ENCODE measurements around the gene GPS1. TPM values are rescaled to one million over a fixed set of nuclear protein-coding genes. Genes with fewer than 3 reads are reported as not detected.

Gene GPS1
- total and polyA plus RNA-seq, 2 experiments from 2014 or later: 136 to 242 TPM

DNA sequence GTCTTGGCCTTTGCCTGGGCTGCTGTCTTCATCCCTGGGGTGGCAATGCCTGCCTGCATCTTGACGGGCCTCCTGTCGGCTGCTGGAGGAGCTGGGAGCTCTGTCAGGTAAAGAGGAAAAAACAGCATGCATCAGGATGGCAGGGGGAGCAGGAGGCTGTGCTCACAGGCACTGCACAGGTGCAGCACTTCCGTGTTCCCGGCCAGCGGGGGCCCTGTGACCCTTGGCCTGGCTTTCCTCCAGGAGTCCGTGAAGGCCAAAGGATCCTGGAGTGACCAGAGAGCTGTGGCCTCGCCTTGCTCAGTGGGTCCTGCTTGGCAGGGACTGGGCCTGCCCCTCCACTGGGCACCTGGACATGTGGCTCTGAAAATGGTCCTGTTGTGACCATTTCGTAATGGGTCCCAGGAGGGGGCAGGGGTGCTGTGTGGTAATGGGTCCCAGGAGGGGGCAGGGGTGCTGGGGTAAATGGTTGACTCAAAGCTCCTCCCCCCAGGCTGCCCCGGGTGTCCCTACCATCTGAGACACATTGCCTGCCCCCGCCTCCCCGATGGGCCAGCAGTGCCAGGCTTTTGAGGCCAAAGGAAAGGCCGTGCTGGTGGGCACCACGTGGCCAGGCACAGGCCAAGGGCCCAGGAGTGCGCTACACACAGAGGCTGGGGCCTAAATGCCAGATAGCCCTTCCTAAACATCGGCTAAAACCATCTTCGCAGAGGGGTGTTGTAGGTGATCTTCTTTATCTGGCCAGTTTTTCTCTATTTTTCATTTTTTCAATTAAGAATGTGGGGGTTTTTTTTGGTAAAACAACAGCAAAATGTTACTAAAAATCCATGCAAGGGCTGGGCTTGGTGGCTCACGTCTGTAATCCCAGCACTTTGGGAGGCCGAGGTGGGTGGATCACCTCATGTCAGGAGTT is 50.3 kb downstream of the GPS1 start:
- Mint-ChIP-seq H3K4me3 (no peak overlapping the region), H3K27ac (no peak overlapping the region), H3K27me3 (ENCODE audit: insufficient read depth, low read depth, poor library complexity) (peaks cover 33% of the 10 kb centered on the region)

More for the DNA sequence above, 50.3 kb downstream of the GPS1 start:
- no peak overlapping the region for H2AFZ ChIP-seq
- Mint-ChIP-seq H3K9me3 (no peaks in the 10 kb centered on the region; the same call in 2 of the 3 replicates), H3K4me1 (peaks cover 39% of the 10 kb centered on the region), H3K36me3 (ENCODE audit: low read depth) (peaks cover 2% of the 10 kb centered on the region; the same call in 1 of the 3 replicates)
- H3K4me3 ChIP-seq: no peak overlapping the region
- DNase-seq (ENCODE audit: low spot score) (no peak), ATAC-seq (no peak)
- no peaks in the 10 kb centered on the region for H3K27me3 ChIP-seq (ENCODE audit: insufficient read depth)
- 0 out of 2 replicates have a peak, but pooled peaks cover 7% of the 10 kb centered on the region for H3F3A ChIP-seq (replicated peaks; ENCODE audit: low read depth)
- H4K20me1 ChIP-seq (replicated peaks; ENCODE audit: insufficient read depth): peaks cover under 1% of the 10 kb centered on the region; the same call in 1 of the 2 replicates
- peak overlapping the region; percentile 32; the same call in 1 of the 2 replicates for H3K4me2 ChIP-seq
- TF ChIP-seq, protein P1, sequence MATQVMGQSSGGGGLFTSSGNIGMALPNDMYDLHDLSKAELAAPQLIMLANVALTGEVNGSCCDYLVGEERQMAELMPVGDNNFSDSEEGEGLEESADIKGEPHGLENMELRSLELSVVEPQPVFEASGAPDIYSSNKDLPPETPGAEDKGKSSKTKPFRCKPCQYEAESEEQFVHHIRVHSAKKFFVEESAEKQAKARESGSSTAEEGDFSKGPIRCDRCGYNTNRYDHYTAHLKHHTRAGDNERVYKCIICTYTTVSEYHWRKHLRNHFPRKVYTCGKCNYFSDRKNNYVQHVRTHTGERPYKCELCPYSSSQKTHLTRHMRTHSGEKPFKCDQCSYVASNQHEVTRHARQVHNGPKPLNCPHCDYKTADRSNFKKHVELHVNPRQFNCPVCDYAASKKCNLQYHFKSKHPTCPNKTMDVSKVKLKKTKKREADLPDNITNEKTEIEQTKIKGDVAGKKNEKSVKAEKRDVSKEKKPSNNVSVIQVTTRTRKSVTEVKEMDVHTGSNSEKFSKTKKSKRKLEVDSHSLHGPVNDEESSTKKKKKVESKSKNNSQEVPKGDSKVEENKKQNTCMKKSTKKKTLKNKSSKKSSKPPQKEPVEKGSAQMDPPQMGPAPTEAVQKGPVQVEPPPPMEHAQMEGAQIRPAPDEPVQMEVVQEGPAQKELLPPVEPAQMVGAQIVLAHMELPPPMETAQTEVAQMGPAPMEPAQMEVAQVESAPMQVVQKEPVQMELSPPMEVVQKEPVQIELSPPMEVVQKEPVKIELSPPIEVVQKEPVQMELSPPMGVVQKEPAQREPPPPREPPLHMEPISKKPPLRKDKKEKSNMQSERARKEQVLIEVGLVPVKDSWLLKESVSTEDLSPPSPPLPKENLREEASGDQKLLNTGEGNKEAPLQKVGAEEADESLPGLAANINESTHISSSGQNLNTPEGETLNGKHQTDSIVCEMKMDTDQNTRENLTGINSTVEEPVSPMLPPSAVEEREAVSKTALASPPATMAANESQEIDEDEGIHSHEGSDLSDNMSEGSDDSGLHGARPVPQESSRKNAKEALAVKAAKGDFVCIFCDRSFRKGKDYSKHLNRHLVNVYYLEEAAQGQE (IDR thresholded peaks at IDR 0.05; ENCODE audit: unreplicated experiment): no peak
- TF ChIP-seq STAT1 (IDR thresholded peaks at IDR 0.05; ENCODE audit: unreplicated experiment): no peak
- TF ChIP-seq JUNB (IDR thresholded peaks at IDR 0.05; ENCODE audit: unreplicated experiment): no peak
- no peak for TF ChIP-seq EZH2phosphoT487 (IDR thresholded peaks at IDR 0.05; ENCODE audit: unreplicated experiment)
- TF ChIP-seq, protein P2, sequence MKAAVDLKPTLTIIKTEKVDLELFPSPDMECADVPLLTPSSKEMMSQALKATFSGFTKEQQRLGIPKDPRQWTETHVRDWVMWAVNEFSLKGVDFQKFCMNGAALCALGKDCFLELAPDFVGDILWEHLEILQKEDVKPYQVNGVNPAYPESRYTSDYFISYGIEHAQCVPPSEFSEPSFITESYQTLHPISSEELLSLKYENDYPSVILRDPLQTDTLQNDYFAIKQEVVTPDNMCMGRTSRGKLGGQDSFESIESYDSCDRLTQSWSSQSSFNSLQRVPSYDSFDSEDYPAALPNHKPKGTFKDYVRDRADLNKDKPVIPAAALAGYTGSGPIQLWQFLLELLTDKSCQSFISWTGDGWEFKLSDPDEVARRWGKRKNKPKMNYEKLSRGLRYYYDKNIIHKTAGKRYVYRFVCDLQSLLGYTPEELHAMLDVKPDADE (IDR thresholded peaks at IDR 0.05): no peak
- TF ChIP-seq, protein P3, sequence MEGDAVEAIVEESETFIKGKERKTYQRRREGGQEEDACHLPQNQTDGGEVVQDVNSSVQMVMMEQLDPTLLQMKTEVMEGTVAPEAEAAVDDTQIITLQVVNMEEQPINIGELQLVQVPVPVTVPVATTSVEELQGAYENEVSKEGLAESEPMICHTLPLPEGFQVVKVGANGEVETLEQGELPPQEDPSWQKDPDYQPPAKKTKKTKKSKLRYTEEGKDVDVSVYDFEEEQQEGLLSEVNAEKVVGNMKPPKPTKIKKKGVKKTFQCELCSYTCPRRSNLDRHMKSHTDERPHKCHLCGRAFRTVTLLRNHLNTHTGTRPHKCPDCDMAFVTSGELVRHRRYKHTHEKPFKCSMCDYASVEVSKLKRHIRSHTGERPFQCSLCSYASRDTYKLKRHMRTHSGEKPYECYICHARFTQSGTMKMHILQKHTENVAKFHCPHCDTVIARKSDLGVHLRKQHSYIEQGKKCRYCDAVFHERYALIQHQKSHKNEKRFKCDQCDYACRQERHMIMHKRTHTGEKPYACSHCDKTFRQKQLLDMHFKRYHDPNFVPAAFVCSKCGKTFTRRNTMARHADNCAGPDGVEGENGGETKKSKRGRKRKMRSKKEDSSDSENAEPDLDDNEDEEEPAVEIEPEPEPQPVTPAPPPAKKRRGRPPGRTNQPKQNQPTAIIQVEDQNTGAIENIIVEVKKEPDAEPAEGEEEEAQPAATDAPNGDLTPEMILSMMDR (conservative IDR thresholded peaks at IDR 0.05; ENCODE audit: low read depth in 2 of 2): no peak
- TF ChIP-seq NANOG (IDR thresholded peaks at IDR 0.05; ENCODE audit: borderline replicate concordance): no peak
- TF ChIP-seq CREB1 (CRISPR knock-in tag; IDR thresholded peaks at IDR 0.05; ENCODE audit: low read depth): no peak
- no peak for TF ChIP-seq ZNF331 (CRISPR knock-in tag; IDR thresholded peaks at IDR 0.05; ENCODE audit: low read depth)
- no peak for TF ChIP-seq EZH2 (IDR thresholded peaks at IDR 0.05; ENCODE audit: low read depth, unreplicated experiment)
- TF ChIP-seq, protein P4, sequence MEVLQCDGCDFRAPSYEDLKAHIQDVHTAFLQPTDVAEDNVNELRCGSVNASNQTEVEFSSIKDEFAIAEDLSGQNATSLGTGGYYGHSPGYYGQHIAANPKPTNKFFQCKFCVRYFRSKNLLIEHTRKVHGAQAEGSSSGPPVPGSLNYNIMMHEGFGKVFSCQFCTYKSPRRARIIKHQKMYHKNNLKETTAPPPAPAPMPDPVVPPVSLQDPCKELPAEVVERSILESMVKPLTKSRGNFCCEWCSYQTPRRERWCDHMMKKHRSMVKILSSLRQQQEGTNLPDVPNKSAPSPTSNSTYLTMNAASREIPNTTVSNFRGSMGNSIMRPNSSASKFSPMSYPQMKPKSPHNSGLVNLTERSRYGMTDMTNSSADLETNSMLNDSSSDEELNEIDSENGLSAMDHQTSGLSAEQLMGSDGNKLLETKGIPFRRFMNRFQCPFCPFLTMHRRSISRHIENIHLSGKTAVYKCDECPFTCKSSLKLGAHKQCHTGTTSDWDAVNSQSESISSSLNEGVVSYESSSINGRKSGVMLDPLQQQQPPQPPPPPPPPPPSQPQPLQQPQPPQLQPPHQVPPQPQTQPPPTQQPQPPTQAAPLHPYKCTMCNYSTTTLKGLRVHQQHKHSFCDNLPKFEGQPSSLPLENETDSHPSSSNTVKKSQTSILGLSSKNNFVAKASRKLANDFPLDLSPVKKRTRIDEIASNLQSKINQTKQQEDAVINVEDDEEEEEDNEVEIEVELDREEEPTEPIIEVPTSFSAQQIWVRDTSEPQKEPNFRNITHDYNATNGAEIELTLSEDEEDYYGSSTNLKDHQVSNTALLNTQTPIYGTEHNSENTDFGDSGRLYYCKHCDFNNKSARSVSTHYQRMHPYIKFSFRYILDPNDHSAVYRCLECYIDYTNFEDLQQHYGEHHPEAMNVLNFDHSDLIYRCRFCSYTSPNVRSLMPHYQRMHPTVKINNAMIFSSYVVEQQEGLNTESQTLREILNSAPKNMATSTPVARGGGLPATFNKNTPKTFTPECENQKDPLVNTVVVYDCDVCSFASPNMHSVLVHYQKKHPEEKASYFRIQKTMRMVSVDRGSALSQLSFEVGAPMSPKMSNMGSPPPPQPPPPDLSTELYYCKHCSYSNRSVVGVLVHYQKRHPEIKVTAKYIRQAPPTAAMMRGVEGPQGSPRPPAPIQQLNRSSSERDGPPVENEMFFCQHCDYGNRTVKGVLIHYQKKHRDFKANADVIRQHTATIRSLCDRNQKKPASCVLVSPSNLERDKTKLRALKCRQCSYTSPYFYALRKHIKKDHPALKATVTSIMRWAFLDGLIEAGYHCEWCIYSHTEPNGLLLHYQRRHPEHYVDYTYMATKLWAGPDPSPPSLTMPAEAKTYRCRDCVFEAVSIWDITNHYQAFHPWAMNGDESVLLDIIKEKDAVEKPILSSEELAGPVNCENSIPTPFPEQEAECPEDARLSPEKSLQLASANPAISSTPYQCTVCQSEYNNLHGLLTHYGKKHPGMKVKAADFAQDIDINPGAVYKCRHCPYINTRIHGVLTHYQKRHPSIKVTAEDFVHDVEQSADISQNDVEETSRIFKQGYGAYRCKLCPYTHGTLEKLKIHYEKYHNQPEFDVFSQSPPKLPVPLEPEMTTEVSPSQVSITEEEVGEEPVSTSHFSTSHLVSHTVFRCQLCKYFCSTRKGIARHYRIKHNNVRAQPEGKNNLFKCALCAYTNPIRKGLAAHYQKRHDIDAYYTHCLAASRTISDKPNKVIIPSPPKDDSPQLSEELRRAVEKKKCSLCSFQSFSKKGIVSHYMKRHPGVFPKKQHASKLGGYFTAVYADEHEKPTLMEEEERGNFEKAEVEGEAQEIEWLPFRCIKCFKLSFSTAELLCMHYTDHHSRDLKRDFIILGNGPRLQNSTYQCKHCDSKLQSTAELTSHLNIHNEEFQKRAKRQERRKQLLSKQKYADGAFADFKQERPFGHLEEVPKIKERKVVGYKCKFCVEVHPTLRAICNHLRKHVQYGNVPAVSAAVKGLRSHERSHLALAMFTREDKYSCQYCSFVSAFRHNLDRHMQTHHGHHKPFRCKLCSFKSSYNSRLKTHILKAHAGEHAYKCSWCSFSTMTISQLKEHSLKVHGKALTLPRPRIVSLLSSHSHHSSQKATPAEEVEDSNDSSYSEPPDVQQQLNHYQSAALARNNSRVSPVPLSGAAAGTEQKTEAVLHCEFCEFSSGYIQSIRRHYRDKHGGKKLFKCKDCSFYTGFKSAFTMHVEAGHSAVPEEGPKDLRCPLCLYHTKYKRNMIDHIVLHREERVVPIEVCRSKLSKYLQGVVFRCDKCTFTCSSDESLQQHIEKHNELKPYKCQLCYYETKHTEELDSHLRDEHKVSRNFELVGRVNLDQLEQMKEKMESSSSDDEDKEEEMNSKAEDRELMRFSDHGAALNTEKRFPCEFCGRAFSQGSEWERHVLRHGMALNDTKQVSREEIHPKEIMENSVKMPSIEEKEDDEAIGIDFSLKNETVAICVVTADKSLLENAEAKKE (CRISPR knock-in tag; IDR thresholded peaks at IDR 0.05): no peak
- no peak for TF ChIP-seq POLR2AphosphoS5 (IDR thresholded peaks at IDR 0.05; ENCODE audit: low read depth)
- TF ChIP-seq ZNF114 (CRISPR knock-in tag; IDR thresholded peaks at IDR 0.05): no peak
- no peaks in the 10 kb centered on the region for H3K9me2 ChIP-seq (ENCODE audit: insufficient read depth)
- no peaks in the 10 kb centered on the region for H3K36me3 ChIP-seq (ENCODE audit: insufficient read depth)
- H3K4me1 ChIP-seq (ENCODE audit: insufficient read depth): peaks cover 50% of the 10 kb centered on the region
- no peak overlapping the region for H3K27ac ChIP-seq (ENCODE audit: low read depth)
- peaks cover 21% of the 10 kb centered on the region for H3K79me2 ChIP-seq (replicated peaks; ENCODE audit: insufficient read depth)
